ENCODE results near the gene TDRD9. TPM values are rescaled to one million over a fixed set of nuclear protein-coding genes. Genes with fewer than 3 reads are reported as not detected.

TDRD9 gene
- total RNA-seq, 1 donor from 2014 or later: 6.5 TPM

- Histone ChIP-seq H3K4me3 (ENCODE audit: low read depth, low read length) (no peak overlapping the region), H3K36me3 (ENCODE audit: control insufficient read depth, insufficient read depth, low read length) (no peaks in the 10 kb centered on the region), H3K27me3 (ENCODE audit: control insufficient read depth, insufficient read depth, low read length) (no peaks in the 10 kb centered on the region)
- no peak for TF ChIP-seq CTCF (IDR thresholded peaks at IDR 0.05; ENCODE audit: insufficient read depth, low read length, poor library complexity, severe bottlenecking)
- DNase-seq (ENCODE audit: low read depth): peak; percentile 28
Measured at GRCh38 chr14:103994535-103995184, 66.4 kb downstream of the TDRD9 start.

- DNase-seq (ENCODE audit: low read depth): no peak
- H3K27me3 ChIP-seq (ENCODE audit: control insufficient read depth, insufficient read depth, low read length): no peaks in the 10 kb centered on the region
- TF ChIP-seq CTCF (IDR thresholded peaks at IDR 0.05; ENCODE audit: insufficient read depth, low read length, poor library complexity, severe bottlenecking): no peak
- no peak overlapping the region for H3K4me3 ChIP-seq (ENCODE audit: low read depth, low read length)
- H3K36me3 ChIP-seq (ENCODE audit: control insufficient read depth, insufficient read depth, low read length): no peaks in the 10 kb centered on the region
Measured at GRCh38 chr14:103995876-103996275, 67.6 kb downstream of the TDRD9 start.

- DNase-seq (ENCODE audit: low read depth): no peak
- Histone ChIP-seq H3K27me3 (ENCODE audit: control insufficient read depth, insufficient read depth, low read length) (no peaks in the 10 kb centered on the region), H3K4me3 (ENCODE audit: low read depth, low read length) (no peak overlapping the region), H3K36me3 (ENCODE audit: control insufficient read depth, insufficient read depth, low read length) (no peaks in the 10 kb centered on the region)
- no peak for TF ChIP-seq CTCF (IDR thresholded peaks at IDR 0.05; ENCODE audit: insufficient read depth, low read length, poor library complexity, severe bottlenecking)
Measured at GRCh38 chr14:103997391-103997790, 69.1 kb downstream of the TDRD9 start.

- H3K4me3 ChIP-seq (ENCODE audit: low read depth, low read length): no peak overlapping the region
- no peaks in the 10 kb centered on the region for H3K36me3 ChIP-seq (ENCODE audit: control insufficient read depth, insufficient read depth, low read length)
- DNase-seq (ENCODE audit: low read depth): no peak
- H3K27me3 ChIP-seq (ENCODE audit: control insufficient read depth, insufficient read depth, low read length): no peaks in the 10 kb centered on the region
- TF ChIP-seq CTCF (IDR thresholded peaks at IDR 0.05; ENCODE audit: insufficient read depth, low read length, poor library complexity, severe bottlenecking): no peak
Measured at GRCh38 chr14:103998027-103998426, 69.8 kb downstream of the TDRD9 start.

- no peak for TF ChIP-seq CTCF (IDR thresholded peaks at IDR 0.05; ENCODE audit: insufficient read depth, low read length, poor library complexity, severe bottlenecking)
Measured at GRCh38 chr14:103999795-104000440, 71.7 kb downstream of the TDRD9 start.

GRCh38 chr14:104001003-104001402 is 72.7 kb downstream of the TDRD9 start:
- no peaks in the 10 kb centered on the region for H3K27me3 ChIP-seq (ENCODE audit: control insufficient read depth, insufficient read depth, low read length)
- no peak for DNase-seq (ENCODE audit: low read depth)
- H3K36me3 ChIP-seq (ENCODE audit: control insufficient read depth, insufficient read depth, low read length): no peaks in the 10 kb centered on the region
- H3K4me3 ChIP-seq (ENCODE audit: low read depth, low read length): no peak overlapping the region
- TF ChIP-seq CTCF (IDR thresholded peaks at IDR 0.05; ENCODE audit: insufficient read depth, low read length, poor library complexity, severe bottlenecking): peak; percentile 9

More at GRCh38 chr14:103999795-104000440, 71.7 kb downstream of the TDRD9 start:
- no peaks in the 10 kb centered on the region for H3K27me3 ChIP-seq (ENCODE audit: control insufficient read depth, insufficient read depth, low read length)
- DNase-seq (ENCODE audit: low read depth): no peak
- no peaks in the 10 kb centered on the region for H3K36me3 ChIP-seq (ENCODE audit: control insufficient read depth, insufficient read depth, low read length)
- H3K4me3 ChIP-seq (ENCODE audit: low read depth, low read length): no peak overlapping the region
